Naive B cell (primary cell): ENCODE data around the gene LGI2. TPM values are rescaled to one million over a fixed set of nuclear protein-coding genes. Genes with fewer than 3 reads are reported as not detected.
A peak's percentile ranks its signal among the peaks of the same experiment; 100 is the strongest.
"Not testable (repeated sequence)": the region's sequence is repeated elsewhere in the genome, so short reads cannot be mapped to it uniquely, and the experiment has no call there.

ENCODE experiments used
- ATAC-seq, 2 donors: fragments of 150-1000 bp; cut with Tn5 transposase; 2 replicates each; pipeline ENCODE4 v1.10.0; 2021; ENCODE audit warnings: low read depth in 2 of 2, mild to moderate bottlenecking in 2 of 2, moderate library complexity in 2 of 2
- DNase-seq: peaks from one replicate; pipeline ENCODE4 v3.0.0; 2022
- H3K27ac Mint-ChIP-seq, 6 donors: one replicate each; pipeline ENCODE4 v1.8.0; 2020 to 2022; ENCODE audit warnings: mild to moderate bottlenecking in 6 of 6, mixed read lengths in 6 of 6, moderate library complexity in 5 of 6, inconsistent platforms in 2 of 6
- H3K27me3 Mint-ChIP-seq, 3 donors: one replicate each; pipeline ENCODE4 v1.8.0; 2021 to 2022; ENCODE audit warnings: mixed read lengths in 3 of 3, mild to moderate bottlenecking in 1 of 3
- H3K36me3 Mint-ChIP-seq, 2 donors: one replicate each; pipeline ENCODE4 v1.8.0; 2020 to 2022; ENCODE audit warnings: mixed read lengths in 2 of 2, inconsistent platforms in 1 of 2, mild to moderate bottlenecking in 1 of 2
- H3K4me1 Mint-ChIP-seq, 3 donors: one replicate each; pipeline ENCODE4 v1.8.0; 2020 to 2022; ENCODE audit warnings: mixed read lengths in 3 of 3, inconsistent platforms in 1 of 3, mild to moderate bottlenecking in 1 of 3, moderate library complexity in 1 of 3
- H3K4me3 Mint-ChIP-seq, 8 donors: one replicate each; pipeline ENCODE4 v1.8.0; 2020 to 2022; ENCODE audit warnings: mild to moderate bottlenecking in 8 of 8, mixed read lengths in 8 of 8, moderate library complexity in 8 of 8, inconsistent platforms in 2 of 8
- H3K9me3 Mint-ChIP-seq, 7 donors: one replicate each; pipeline ENCODE4 v1.8.0; 2020 to 2022; ENCODE audit warnings: mixed read lengths in 7 of 7, mild to moderate bottlenecking in 5 of 7, inconsistent platforms in 2 of 7, moderate library complexity in 1 of 7
- polyA plus RNA-seq, 6 donors: library from polyadenylated mRNA; unstranded; fragments of 300-500 nt; fragmentation: Illumina TruSeq; gene quantifications; one replicate each; pipeline ENCODE4 v1.2.3, GENCODE V29; 2021; ENCODE audit warnings: low read depth in 6 of 6

LGI2 gene
- polyA plus RNA-seq, 6 donors from 2014 or later, result not detected

- ATAC-seq, result no peak
- peaks cover 3 to 15% (median 10%) of the 10 kb centered on the region in 7 donors for H3K9me3 Mint-ChIP-seq
- H3K4me1 Mint-ChIP-seq, result peaks cover 5 to 11% (median 6%) of the 10 kb centered on the region in 3 donors
- peaks cover 0 to 6% of the 10 kb centered on the region in 2 donors for H3K36me3 Mint-ChIP-seq
- H3K4me3 Mint-ChIP-seq, result peak overlapping the region in 5 of 8 donors; percentile 27 to 72 (median 60)
- H3K27me3 Mint-ChIP-seq, result peaks cover 69 to 73% (median 73%) of the 10 kb centered on the region in 3 donors
- no peak overlapping the region for H3K27ac Mint-ChIP-seq
- DNase-seq, result no peak
Observed at GRCh38 chr4:25029479-25030276, 1.1 kb downstream of the LGI2 start.

GRCh38 chr4:25028851-25029250 lies 1.9 kb downstream of the LGI2 start:
- Mint-ChIP-seq H3K27ac (no peak overlapping the region), H3K4me3 (peak overlapping the region in 3 of 8 donors; percentile 9 to 72 (median 17)), H3K36me3 (no peaks in the 10 kb centered on the region), H3K4me1 (peaks cover 5 to 11% (median 6%) of the 10 kb centered on the region in 3 donors), H3K27me3 (peaks cover 64 to 73% (median 71%) of the 10 kb centered on the region in 3 donors), H3K9me3 (peaks cover 0 to 10% (median 2%) of the 10 kb centered on the region in 7 donors)
- DNase-seq (no peak), ATAC-seq (no peak)

DNA sequence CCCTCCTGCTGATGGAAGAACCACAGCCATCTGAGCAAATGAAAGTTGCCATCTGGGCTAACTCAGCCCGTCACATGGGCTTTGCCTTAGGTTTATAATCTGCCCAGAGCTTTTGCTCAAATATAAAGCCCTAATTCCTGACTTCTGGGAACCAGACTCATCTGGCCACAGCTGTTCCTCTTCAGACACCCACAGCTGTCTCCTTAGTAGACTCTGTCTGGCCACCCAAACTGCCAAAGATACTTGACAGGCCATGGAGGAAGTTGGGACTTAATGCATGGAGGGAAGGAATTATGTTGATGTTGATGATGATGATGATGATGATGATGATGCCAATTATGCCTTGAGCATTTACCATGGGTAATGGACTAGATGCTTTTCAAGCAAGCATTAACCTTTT lies 8.0 kb downstream of the LGI2 start:
- DNase-seq, result no peak
- H3K4me1 Mint-ChIP-seq, result no peaks in the 10 kb centered on the region
- ATAC-seq, result no peak
- H3K27ac Mint-ChIP-seq, result no peak overlapping the region
- H3K9me3 Mint-ChIP-seq, result peaks cover 0 to 5% (median 0%) of the 10 kb centered on the region in 7 donors
- no peaks in the 10 kb centered on the region for H3K36me3 Mint-ChIP-seq
- peaks cover 25 to 66% (median 45%) of the 10 kb centered on the region in 3 donors for H3K27me3 Mint-ChIP-seq
- no peak overlapping the region for H3K4me3 Mint-ChIP-seq

DNA sequence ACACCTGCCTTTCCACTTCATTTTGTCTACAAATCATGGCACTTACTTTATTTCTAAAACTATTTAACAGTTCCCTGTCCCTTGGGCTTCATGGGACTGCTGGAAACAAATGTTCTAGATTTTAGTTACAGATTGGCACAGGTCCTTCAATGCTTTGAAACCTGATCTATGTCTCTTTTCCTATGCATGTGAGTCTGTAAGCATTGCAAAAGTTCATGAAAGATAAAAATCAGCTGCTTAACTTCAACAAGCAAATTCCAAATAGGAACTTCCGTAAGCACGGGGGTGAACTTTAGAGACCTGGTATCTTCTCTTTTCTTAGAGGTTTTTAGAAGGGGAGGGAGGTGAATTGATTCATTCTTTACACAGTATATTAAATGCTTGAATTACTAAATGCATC lies 9.5 kb downstream of the LGI2 start:
- H3K27ac Mint-ChIP-seq, result no peak overlapping the region
- peaks cover 12 to 51% (median 36%) of the 10 kb centered on the region in 3 donors for H3K27me3 Mint-ChIP-seq
- peaks cover 0 to 5% (median 0%) of the 10 kb centered on the region in 7 donors for H3K9me3 Mint-ChIP-seq
- H3K4me1 Mint-ChIP-seq, result no peaks in the 10 kb centered on the region
- ATAC-seq, result no peak
- no peak for DNase-seq
- no peaks in the 10 kb centered on the region for H3K36me3 Mint-ChIP-seq
- no peak overlapping the region for H3K4me3 Mint-ChIP-seq

GRCh38 chr4:25020236-25020635 lies 10.5 kb downstream of the LGI2 start:
- H3K27me3 Mint-ChIP-seq, result peaks cover 6 to 42% (median 26%) of the 10 kb centered on the region in 3 donors
- no peak overlapping the region for H3K27ac Mint-ChIP-seq
- H3K4me3 Mint-ChIP-seq, result no peak overlapping the region
- no peaks in the 10 kb centered on the region for H3K36me3 Mint-ChIP-seq
- no peaks in the 10 kb centered on the region for H3K4me1 Mint-ChIP-seq
- ATAC-seq, result no peak
- no peak for DNase-seq
- peaks cover 0 to 5% (median 0%) of the 10 kb centered on the region in 7 donors for H3K9me3 Mint-ChIP-seq

DNA sequence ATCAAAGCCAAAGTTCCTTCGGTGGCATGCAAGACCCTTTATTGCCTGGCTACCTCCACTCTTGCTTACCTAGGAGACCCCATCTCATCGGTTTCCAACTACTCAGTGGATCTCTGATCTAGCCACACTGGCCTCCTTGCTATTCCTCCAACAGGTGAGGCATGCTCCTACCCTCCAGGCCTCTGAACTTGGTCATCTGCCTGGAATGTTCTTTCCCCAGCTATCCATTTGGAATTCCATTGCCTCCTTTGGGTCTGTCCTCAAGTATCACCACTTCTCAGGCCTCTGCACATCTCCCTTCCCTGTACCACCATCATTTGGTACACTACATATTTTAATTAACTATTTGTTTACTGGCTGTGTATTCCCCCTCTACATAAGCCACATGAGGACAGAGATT lies 11.2 kb downstream of the LGI2 start:
- ATAC-seq (no peak), DNase-seq (no peak)
- Mint-ChIP-seq H3K27me3 (peaks cover 5 to 35% (median 21%) of the 10 kb centered on the region in 3 donors), H3K9me3 (peaks cover 0 to 5% (median 0%) of the 10 kb centered on the region in 7 donors), H3K36me3 (no peaks in the 10 kb centered on the region), H3K4me1 (no peaks in the 10 kb centered on the region), H3K27ac (no peak overlapping the region), H3K4me3 (no peak overlapping the region)

DNA sequence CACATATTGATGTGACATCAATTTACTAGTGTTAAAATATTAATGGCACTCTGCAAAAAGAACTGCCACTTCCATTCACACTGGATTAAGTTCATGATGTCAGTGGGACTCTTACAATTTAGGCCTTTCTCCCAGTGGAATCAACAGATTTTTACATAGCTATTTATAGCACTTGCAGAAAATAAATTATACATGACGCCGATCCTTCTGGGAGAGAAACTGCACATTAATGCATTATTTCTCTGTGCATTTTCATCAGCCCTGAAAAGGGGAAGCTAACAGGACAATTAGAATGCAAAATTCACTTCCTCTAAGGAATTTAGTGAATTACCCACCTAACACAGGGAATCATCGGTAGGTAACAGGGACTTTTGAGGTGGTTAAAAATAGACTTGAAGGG lies 15.7 kb downstream of the LGI2 start:
- Mint-ChIP-seq H3K27me3 (peaks cover 17 to 21% (median 17%) of the 10 kb centered on the region in 3 donors), H3K4me3 (no peak overlapping the region), H3K27ac (no peak overlapping the region), H3K36me3 (no peaks in the 10 kb centered on the region), H3K9me3 (no peaks in the 10 kb centered on the region), H3K4me1 (no peaks in the 10 kb centered on the region)
- DNase-seq (no peak), ATAC-seq (no peak)

- not testable (repeated sequence) for ATAC-seq, H3K4me3 Mint-ChIP-seq
Observed at GRCh38 chr4:25014662-25014983, 16.1 kb downstream of the LGI2 start.

DNA sequence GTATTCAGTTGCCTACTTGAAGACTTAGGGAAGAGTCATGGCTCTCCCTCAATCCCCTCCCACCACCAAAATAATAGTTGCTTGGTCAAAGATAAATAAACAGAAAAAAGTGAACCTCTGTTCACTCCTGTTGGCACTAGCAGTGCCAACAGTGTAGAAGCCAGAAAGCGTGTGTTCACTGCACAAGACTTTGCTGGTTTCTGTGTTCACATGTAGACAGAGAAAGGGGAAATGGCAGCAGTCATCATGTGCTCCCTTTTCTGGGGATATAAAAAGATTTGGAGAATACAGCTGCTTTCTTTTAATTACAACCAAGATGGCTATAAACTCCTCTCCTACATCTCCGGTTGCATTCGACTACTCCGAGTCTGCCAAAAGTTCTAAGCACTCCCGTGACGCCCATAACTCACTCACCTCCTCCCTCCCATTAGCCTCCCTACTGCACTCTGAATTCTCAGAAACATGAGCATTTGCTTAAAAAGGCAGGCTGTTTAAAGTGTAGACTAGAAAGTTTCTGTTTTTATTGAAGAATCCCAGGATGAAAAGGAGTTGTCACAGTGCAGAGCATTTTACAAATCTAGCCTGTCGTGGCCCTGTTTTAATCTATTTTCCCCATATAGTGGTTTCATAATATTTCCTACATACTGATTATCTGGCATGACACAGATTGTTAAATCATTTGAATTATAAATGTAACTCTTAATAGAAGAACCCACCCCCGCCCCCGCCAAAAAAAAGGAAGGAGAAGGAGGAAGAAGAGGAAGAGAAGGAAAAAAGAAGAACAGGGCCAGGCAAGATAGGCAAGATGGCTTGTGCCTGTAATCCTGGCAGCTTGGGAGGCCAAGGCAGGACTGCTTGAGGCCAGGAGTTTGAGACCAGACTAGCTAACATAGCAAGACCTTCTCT lies 16.7 kb downstream of the LGI2 start:
- H3K4me3 Mint-ChIP-seq, result no peak overlapping the region
- H3K9me3 Mint-ChIP-seq, result peaks cover 0 to 1% (median 0%) of the 10 kb centered on the region in 7 donors
- H3K27ac Mint-ChIP-seq, result no peak overlapping the region
- no peaks in the 10 kb centered on the region for H3K4me1 Mint-ChIP-seq
- DNase-seq (no peak), ATAC-seq (no peak)
- H3K27me3 Mint-ChIP-seq, result peaks cover 11 to 24% (median 19%) of the 10 kb centered on the region in 3 donors
- no peaks in the 10 kb centered on the region for H3K36me3 Mint-ChIP-seq

More at GRCh38 chr4:25014662-25014983, 16.1 kb downstream of the LGI2 start:
- peaks cover 17 to 19% (median 17%) of the 10 kb centered on the region in 3 donors for H3K27me3 Mint-ChIP-seq
- H3K9me3 Mint-ChIP-seq, H3K4me1 Mint-ChIP-seq, DNase-seq, H3K36me3 Mint-ChIP-seq, H3K27ac Mint-ChIP-seq: not testable (repeated sequence)

GRCh38 chr4:25012655-25013054 lies 18.1 kb downstream of the LGI2 start:
- no peak overlapping the region for H3K4me3 Mint-ChIP-seq
- H3K27me3 Mint-ChIP-seq, result peaks cover 0 to 26% (median 9%) of the 10 kb centered on the region in 3 donors
- H3K9me3 Mint-ChIP-seq, result peaks cover 0 to 1% (median 0%) of the 10 kb centered on the region in 7 donors
- no peaks in the 10 kb centered on the region for H3K4me1 Mint-ChIP-seq
- no peak overlapping the region for H3K27ac Mint-ChIP-seq
- ATAC-seq, result no peak
- H3K36me3 Mint-ChIP-seq, result no peaks in the 10 kb centered on the region
- no peak for DNase-seq

- Mint-ChIP-seq H3K36me3 (no peaks in the 10 kb centered on the region), H3K4me1 (no peaks in the 10 kb centered on the region), H3K4me3 (peak overlapping the region in 2 of 8 donors; percentile 42 to 74), H3K27ac (peak overlapping the region in 1 of 6 donors; percentile 56), H3K9me3 (peaks cover 0 to 1% (median 0%) of the 10 kb centered on the region in 7 donors), H3K27me3 (peaks cover 0 to 26% (median 11%) of the 10 kb centered on the region in 3 donors)
- ATAC-seq (no peak), DNase-seq (no peak)
Observed at GRCh38 chr4:25011135-25011866, 19.4 kb downstream of the LGI2 start.

- H3K4me3 Mint-ChIP-seq, result no peak overlapping the region
- H3K36me3 Mint-ChIP-seq, result no peaks in the 10 kb centered on the region
- no peaks in the 10 kb centered on the region for H3K4me1 Mint-ChIP-seq
- ATAC-seq (no peak), DNase-seq (no peak)
- peaks cover 0 to 26% (median 11%) of the 10 kb centered on the region in 3 donors for H3K27me3 Mint-ChIP-seq
- no peak overlapping the region for H3K27ac Mint-ChIP-seq
- peaks cover 0 to 1% (median 0%) of the 10 kb centered on the region in 7 donors for H3K9me3 Mint-ChIP-seq
Observed at GRCh38 chr4:25007598-25007997, 23.1 kb downstream of the LGI2 start.

DNA sequence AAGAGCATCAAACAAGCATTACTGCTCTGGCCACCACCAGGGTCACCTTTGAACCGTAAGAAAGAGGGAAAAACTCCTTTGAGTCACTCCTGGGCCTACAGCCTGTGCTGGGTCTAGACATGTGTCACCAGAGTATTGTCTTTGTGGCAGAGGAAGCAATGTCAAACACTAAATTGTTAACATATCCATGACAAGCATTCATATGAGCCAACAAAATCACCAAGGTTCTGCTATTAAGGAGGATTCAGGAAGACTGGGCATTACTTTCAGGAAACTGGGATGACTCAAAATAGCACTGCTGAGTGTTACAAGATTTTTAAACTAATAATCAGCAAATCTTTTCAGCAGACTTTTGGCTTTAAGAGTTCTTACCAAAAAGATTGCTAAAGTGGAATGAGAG lies 28.1 kb downstream of the LGI2 start:
- H3K27me3 Mint-ChIP-seq, result peaks cover 0 to 13% (median 6%) of the 10 kb centered on the region in 3 donors

More for the DNA sequence above, 28.1 kb downstream of the LGI2 start:
- no peak for DNase-seq
- H3K4me3 Mint-ChIP-seq, result no peak overlapping the region
- no peak for ATAC-seq
- H3K27ac Mint-ChIP-seq, result no peak overlapping the region
- H3K36me3 Mint-ChIP-seq, result no peaks in the 10 kb centered on the region
- H3K4me1 Mint-ChIP-seq, result peaks cover 0 to 3% (median 0%) of the 10 kb centered on the region in 3 donors
- H3K9me3 Mint-ChIP-seq, result peaks cover 0 to 3% (median 0%) of the 10 kb centered on the region in 7 donors
